ENCODE results near the gene MLLT3. TPM values are rescaled to one million over a fixed set of nuclear protein-coding genes. Genes with fewer than 3 reads are reported as not detected.
A peak's percentile ranks its signal among the peaks of the same experiment; 100 is the strongest.

Gene MLLT3
- total RNA-seq, 1 donor from 2014 or later: 7.7 TPM

DNA sequence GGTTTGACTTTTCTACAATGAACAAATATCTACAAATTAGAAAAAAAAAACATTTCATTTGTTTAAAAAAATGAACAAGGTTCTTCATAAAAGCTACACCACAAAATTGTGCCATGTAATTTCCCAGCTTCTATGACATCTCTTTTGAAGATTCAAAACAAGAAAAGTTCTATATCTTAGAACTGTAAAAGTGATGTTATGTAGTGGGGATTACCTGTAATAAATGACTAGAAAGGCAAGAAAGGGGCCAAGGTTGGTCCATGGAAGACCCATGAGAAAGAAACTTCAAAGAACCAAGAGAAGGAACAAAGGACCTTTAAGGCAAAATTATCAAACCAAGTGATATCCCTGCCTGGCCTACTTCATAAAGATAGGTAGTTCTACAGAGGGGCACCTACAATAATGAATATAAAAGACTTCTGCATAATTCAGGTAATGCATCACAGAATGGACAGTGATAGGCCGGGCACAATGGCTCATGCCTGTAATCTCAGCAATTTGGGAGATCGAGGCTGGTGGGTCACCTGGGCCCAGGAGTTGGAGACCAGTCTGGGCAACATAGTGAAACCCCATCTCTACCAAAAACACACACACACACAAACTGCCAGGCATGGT, 7.6 kb downstream of the MLLT3 start:
- H3K36me3 Mint-ChIP-seq (ENCODE audit: low read depth): no peaks in the 10 kb centered on the region
- no peaks in the 10 kb centered on the region for H3K9me3 Mint-ChIP-seq (ENCODE audit: low read depth)
- no peak for DNase-seq (ENCODE audit: low spot score)
- peaks cover 30% of the 10 kb centered on the region for H3K4me1 Mint-ChIP-seq (ENCODE audit: low read depth)
- no peak overlapping the region for H3K27ac Mint-ChIP-seq (ENCODE audit: unreplicated experiment)
- H3K4me3 Mint-ChIP-seq (ENCODE audit: unreplicated experiment): no peak overlapping the region
- no peaks in the 10 kb centered on the region for H3K27me3 Mint-ChIP-seq (ENCODE audit: low read depth)
- TF ChIP-seq CTCF (IDR thresholded peaks at IDR 0.05): no peak

DNA sequence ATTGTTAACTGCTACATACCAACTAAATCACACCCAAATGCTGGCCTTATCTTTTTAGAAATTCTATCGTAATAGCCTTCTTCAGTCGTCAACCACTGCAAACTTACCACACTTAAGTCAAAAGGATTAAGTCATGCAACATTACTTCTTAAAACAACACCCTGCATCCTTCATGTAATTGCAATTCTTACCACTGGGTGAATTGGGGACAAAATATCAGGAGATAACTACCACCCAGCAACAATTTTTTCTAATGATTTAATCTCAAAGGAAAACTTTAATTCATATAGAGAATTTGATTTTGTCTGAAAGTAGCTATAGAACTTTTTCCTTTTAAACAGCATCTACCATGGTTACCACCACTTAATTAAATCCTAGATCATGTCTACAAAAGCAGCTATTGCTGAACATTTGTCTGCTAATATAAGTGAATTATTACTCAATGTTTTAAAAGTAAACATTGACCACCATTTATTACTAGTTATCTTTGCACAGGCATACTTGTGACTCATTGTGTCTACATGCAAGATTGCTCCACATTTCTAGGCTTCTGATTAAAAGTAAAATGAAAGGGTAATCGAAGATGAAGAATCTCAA, 10.5 kb downstream of the MLLT3 start:
- H3K4me1 Mint-ChIP-seq (ENCODE audit: low read depth): peaks cover 33% of the 10 kb centered on the region
- H3K36me3 Mint-ChIP-seq (ENCODE audit: low read depth): no peaks in the 10 kb centered on the region
- no peak for DNase-seq (ENCODE audit: low spot score)
- no peaks in the 10 kb centered on the region for H3K27me3 Mint-ChIP-seq (ENCODE audit: low read depth)
- peak; percentile 76 for TF ChIP-seq CTCF (IDR thresholded peaks at IDR 0.05)
- peak overlapping the region; percentile 62 for H3K27ac Mint-ChIP-seq (ENCODE audit: unreplicated experiment)
- H3K4me3 Mint-ChIP-seq (ENCODE audit: unreplicated experiment): no peak overlapping the region
- H3K9me3 Mint-ChIP-seq (ENCODE audit: low read depth): no peaks in the 10 kb centered on the region

DNA sequence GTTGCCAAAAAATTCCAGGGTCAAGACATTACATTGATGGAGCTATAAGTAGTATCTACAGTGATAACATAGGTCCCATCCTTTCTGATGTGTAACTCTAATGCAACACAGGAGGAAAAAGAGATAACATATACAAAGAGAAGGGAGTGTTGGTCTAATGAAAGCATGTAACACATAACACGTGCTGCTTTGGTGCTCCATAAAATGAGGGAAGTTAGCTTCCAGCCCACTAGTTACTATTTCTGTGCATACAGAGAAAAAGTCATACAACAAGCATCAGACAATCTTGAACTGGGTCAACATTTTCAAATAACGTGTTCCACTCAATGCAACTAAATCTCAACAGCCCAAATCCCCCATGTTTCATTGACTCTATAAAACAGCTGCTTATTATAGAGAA, 11.7 kb downstream of the MLLT3 start:
- peaks cover 37% of the 10 kb centered on the region for H3K4me1 Mint-ChIP-seq (ENCODE audit: low read depth)
- no peaks in the 10 kb centered on the region for H3K36me3 Mint-ChIP-seq (ENCODE audit: low read depth)

DNA sequence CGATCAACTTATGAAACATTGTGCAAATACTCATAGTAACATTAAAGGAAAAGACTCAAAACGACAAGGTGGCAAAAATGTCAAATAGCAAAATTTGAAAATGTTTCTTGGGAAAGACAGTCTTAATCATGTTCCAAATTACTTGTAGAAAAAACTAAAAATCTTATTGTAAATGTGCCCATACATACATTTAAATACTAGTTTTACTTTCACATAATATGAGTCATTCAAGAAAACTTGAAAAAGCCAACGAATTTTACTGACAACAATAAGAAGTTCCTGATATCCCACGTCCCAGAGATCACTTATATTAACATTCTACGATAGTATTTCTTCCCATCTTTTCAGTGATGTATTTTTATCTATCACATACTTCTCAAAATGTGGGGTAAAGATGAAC, 13.7 kb downstream of the MLLT3 start:
- H3K27ac Mint-ChIP-seq (ENCODE audit: unreplicated experiment): no peak overlapping the region
- H3K27me3 Mint-ChIP-seq (ENCODE audit: low read depth): peaks cover 3% of the 10 kb centered on the region

More for the DNA sequence above, 11.7 kb downstream of the MLLT3 start:
- no peak overlapping the region for H3K4me3 Mint-ChIP-seq (ENCODE audit: unreplicated experiment)
- no peak overlapping the region for H3K27ac Mint-ChIP-seq (ENCODE audit: unreplicated experiment)
- no peak for DNase-seq (ENCODE audit: low spot score)
- no peaks in the 10 kb centered on the region for H3K9me3 Mint-ChIP-seq (ENCODE audit: low read depth)
- no peak for TF ChIP-seq CTCF (IDR thresholded peaks at IDR 0.05)
- no peaks in the 10 kb centered on the region for H3K27me3 Mint-ChIP-seq (ENCODE audit: low read depth)

GRCh38 chr9:20606652-20607051, 15.6 kb downstream of the MLLT3 start:
- Mint-ChIP-seq H3K4me3 (ENCODE audit: unreplicated experiment) (no peak overlapping the region), H3K4me1 (ENCODE audit: low read depth) (peaks cover 56% of the 10 kb centered on the region), H3K27ac (ENCODE audit: unreplicated experiment) (no peak overlapping the region), H3K27me3 (ENCODE audit: low read depth) (peaks cover 3% of the 10 kb centered on the region), H3K9me3 (ENCODE audit: low read depth) (no peaks in the 10 kb centered on the region), H3K36me3 (ENCODE audit: low read depth) (no peaks in the 10 kb centered on the region)
- DNase-seq (ENCODE audit: low spot score): no peak
- no peak for TF ChIP-seq CTCF (IDR thresholded peaks at IDR 0.05)

More for the DNA sequence above, 13.7 kb downstream of the MLLT3 start:
- Mint-ChIP-seq H3K4me3 (ENCODE audit: unreplicated experiment) (no peak overlapping the region), H3K4me1 (ENCODE audit: low read depth) (peaks cover 47% of the 10 kb centered on the region), H3K9me3 (ENCODE audit: low read depth) (no peaks in the 10 kb centered on the region), H3K36me3 (ENCODE audit: low read depth) (no peaks in the 10 kb centered on the region)
- DNase-seq (ENCODE audit: low spot score): no peak
- TF ChIP-seq CTCF (IDR thresholded peaks at IDR 0.05): no peak
